SU-DHL-6 (cell line): ENCODE measurements around the gene MYT1.

ENCODE experiments used
- EZH2phosphoT487 ChIP-seq: fragments of 200-600 bp; sonication (generic), shearing (Covaris generic); conservative IDR thresholded peaks from 2 replicates; pipeline ENCODE4 v1.6.1; 2018; ENCODE audit warnings: mild to moderate bottlenecking, antibody characterized with exemption, low read length, moderate library complexity, mixed read lengths
- TF ChIP-seq, protein P1 (sequence below): fragments of 200-600 bp; sonication (generic); IDR thresholded peaks from one replicate; pipeline ENCODE4 v1.5.1; 2017; ENCODE audit warnings: antibody characterized with exemption, mild to moderate bottlenecking, low read length, moderate library complexity; ENCODE audit not compliant: insufficient read depth, poor library complexity, severe bottlenecking

DNA sequence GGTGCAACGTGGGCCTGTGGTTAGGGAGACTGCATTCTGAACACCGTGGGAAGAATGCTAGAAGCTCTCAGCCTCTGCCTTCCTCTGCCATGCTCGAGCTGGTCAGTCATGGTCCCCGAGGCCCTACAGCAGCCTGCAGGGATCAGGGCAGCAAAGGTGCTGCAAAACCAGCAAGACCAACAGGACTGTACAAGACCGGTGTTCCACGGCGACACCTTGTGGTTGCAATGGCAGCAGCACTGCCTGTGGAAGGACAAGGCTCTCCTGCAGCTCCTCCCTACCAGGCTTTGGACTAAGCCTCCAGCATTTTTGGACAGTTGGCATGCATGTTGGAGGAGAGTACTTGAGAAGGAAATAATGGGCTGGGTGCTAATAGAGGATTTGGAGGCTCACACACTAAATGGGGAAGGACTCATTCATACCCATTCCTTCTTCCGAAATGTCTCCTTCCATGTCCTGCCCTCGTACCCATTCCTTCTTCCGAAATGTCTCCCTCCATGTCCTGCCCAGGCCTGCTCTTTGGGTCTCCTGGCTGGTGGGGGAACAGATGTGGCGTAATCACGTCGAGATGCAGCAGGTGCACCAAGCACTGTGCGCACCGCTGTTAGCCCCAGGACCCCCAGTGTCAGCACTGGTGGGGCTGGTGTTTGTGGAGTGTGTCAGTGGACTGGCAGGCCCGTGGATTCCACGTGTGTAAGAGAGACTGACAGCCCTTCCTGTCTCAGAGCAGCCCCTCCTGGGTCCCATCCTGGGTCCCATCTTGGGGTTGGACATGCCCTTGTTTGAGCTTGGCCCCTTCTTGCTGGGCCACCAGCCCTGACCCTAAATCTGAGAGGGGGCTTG lies 18.6 kb upstream of the MYT1 start:
- no peak for TF ChIP-seq EZH2phosphoT487
- TF ChIP-seq, protein P1, sequence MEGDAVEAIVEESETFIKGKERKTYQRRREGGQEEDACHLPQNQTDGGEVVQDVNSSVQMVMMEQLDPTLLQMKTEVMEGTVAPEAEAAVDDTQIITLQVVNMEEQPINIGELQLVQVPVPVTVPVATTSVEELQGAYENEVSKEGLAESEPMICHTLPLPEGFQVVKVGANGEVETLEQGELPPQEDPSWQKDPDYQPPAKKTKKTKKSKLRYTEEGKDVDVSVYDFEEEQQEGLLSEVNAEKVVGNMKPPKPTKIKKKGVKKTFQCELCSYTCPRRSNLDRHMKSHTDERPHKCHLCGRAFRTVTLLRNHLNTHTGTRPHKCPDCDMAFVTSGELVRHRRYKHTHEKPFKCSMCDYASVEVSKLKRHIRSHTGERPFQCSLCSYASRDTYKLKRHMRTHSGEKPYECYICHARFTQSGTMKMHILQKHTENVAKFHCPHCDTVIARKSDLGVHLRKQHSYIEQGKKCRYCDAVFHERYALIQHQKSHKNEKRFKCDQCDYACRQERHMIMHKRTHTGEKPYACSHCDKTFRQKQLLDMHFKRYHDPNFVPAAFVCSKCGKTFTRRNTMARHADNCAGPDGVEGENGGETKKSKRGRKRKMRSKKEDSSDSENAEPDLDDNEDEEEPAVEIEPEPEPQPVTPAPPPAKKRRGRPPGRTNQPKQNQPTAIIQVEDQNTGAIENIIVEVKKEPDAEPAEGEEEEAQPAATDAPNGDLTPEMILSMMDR = no peak
